Measurements from ENCODE around the gene ZFYVE26. TPM values are rescaled to one million over a fixed set of nuclear protein-coding genes. Genes with fewer than 3 reads are reported as not detected.

ZFYVE26 gene
- total RNA-seq, 1 experiment from 2014 or later: 20.5 TPM

DNA sequence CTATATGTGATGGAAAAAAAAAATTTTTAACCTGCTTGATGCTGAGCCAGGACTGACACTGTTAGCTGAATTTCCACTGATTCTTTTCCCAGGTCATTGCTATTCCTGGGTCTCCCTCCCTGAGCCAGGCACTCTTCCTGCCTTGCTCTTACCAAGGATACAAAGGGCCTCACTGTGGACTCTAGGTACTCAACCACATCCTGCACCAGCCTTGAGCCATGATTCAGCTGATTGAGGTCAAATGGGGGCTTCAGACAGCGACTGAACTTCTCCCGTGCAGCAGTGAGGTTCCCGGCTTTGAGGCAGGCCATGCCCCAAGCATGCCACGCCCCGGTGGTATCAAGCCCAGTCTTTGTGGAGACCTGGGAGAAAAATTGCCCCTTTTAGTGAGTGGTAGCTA lies 54.3 kb downstream of the ZFYVE26 start:
- ChIA-PET POLR2A (ENCODE audit: low non-redundant PET) (no interaction called here), CTCF (no interaction called here)
- TF ChIP-seq CTCF (conservative IDR thresholded peaks at IDR 0.05; ENCODE audit: low read depth, low read length) (no peak), EZH2 (IDR thresholded peaks at IDR 0.05; ENCODE audit: borderline replicate concordance, low read depth, low read length, poor library complexity, severe bottlenecking) (no peak)
- H3K27me3 ChIP-seq (replicated peaks; ENCODE audit: insufficient read depth, low read depth, low read length, poor library complexity): no peaks in the 10 kb centered on the region
- no peak for DNase-seq (ENCODE audit: low spot score)
- H3K27ac ChIP-seq (ENCODE audit: low read depth, low read length, poor library complexity, severe bottlenecking): no peak overlapping the region
- H3K4me3 ChIP-seq (ENCODE audit: low read depth, low read length, poor library complexity, severe bottlenecking): no peak overlapping the region
- H3K36me3 ChIP-seq (ENCODE audit: insufficient read depth, low read length, poor library complexity, severe bottlenecking): peaks cover 3% of the 10 kb centered on the region
- H3K4me1 ChIP-seq (ENCODE audit: insufficient read depth, low read length, poor library complexity, severe bottlenecking): no peaks in the 10 kb centered on the region
- no TSS peak for BruUV-seq (replicated peaks)
- no peaks in the 10 kb centered on the region for H3K9me3 ChIP-seq (ENCODE audit: low read depth, low read length, poor library complexity, severe bottlenecking)
- intact Hi-C loops (cut with micrococcal nuclease; ENCODE audit: unreplicated experiment): no loop called here

GRCh38 chr14:67759916-67760315 lies 56.5 kb downstream of the ZFYVE26 start:
- Histone ChIP-seq H3K4me3 (ENCODE audit: low read depth, low read length, poor library complexity, severe bottlenecking) (no peak overlapping the region), H3K27ac (ENCODE audit: low read depth, low read length, poor library complexity, severe bottlenecking) (no peak overlapping the region), H3K27me3 (replicated peaks; ENCODE audit: insufficient read depth, low read depth, low read length, poor library complexity) (no peaks in the 10 kb centered on the region), H3K36me3 (ENCODE audit: insufficient read depth, low read length, poor library complexity, severe bottlenecking) (peaks cover 3% of the 10 kb centered on the region), H3K4me1 (ENCODE audit: insufficient read depth, low read length, poor library complexity, severe bottlenecking) (no peaks in the 10 kb centered on the region), H3K9me3 (ENCODE audit: low read depth, low read length, poor library complexity, severe bottlenecking) (no peaks in the 10 kb centered on the region)
- intact Hi-C loops (cut with micrococcal nuclease; ENCODE audit: unreplicated experiment): no loop called here
- no peak for DNase-seq (ENCODE audit: low spot score)
- CTCF ChIA-PET: no interaction called here
- POLR2A ChIA-PET (ENCODE audit: low non-redundant PET): no interaction called here
- TF ChIP-seq CTCF (conservative IDR thresholded peaks at IDR 0.05; ENCODE audit: low read depth, low read length): no peak
- TF ChIP-seq EZH2 (IDR thresholded peaks at IDR 0.05; ENCODE audit: borderline replicate concordance, low read depth, low read length, poor library complexity, severe bottlenecking): no peak
- no TSS peak for BruUV-seq (replicated peaks)

DNA sequence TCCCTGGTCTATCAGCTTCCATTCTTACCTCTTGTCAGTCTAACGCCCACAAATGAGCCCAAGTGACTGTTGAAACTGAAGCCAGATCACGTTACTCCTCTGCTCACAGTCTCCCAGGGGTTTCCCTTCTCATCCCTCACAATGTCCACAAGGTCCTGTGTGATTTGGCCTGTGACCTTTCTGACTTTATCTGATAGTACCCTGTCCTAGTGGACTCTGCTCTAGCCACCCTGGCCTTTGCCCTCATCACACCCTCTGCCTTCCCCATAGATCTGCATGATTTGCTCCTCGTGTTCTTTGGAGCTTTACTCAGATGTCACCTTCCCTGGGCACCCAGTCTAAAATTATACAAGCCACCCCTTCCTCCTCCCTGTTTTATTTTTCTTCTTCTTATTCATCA lies 59.2 kb downstream of the ZFYVE26 start:
- POLR2A ChIA-PET (ENCODE audit: low non-redundant PET): no interaction called here
- no TSS peak for BruUV-seq (replicated peaks)
- no peaks in the 10 kb centered on the region for H3K27me3 ChIP-seq (replicated peaks; ENCODE audit: insufficient read depth, low read depth, low read length, poor library complexity)
- intact Hi-C loops (cut with micrococcal nuclease; ENCODE audit: unreplicated experiment): no loop called here
- no peak overlapping the region for H3K27ac ChIP-seq (ENCODE audit: low read depth, low read length, poor library complexity, severe bottlenecking)
- DNase-seq (ENCODE audit: low spot score): no peak
- H3K36me3 ChIP-seq (ENCODE audit: insufficient read depth, low read length, poor library complexity, severe bottlenecking): peaks cover 3% of the 10 kb centered on the region
- H3K4me3 ChIP-seq (ENCODE audit: low read depth, low read length, poor library complexity, severe bottlenecking): no peak overlapping the region
- CTCF ChIA-PET: no interaction called here
- H3K9me3 ChIP-seq (ENCODE audit: low read depth, low read length, poor library complexity, severe bottlenecking): no peaks in the 10 kb centered on the region
- TF ChIP-seq CTCF (conservative IDR thresholded peaks at IDR 0.05; ENCODE audit: low read depth, low read length) (no peak), EZH2 (IDR thresholded peaks at IDR 0.05; ENCODE audit: borderline replicate concordance, low read depth, low read length, poor library complexity, severe bottlenecking) (no peak)
- H3K4me1 ChIP-seq (ENCODE audit: insufficient read depth, low read length, poor library complexity, severe bottlenecking): no peaks in the 10 kb centered on the region

Data from A673 (cell line).